Heart left ventricle (tissue), 16 donors: ENCODE data around the gene FAM98A. TPM values are rescaled to one million over a fixed set of nuclear protein-coding genes. Genes with fewer than 3 reads are reported as not detected.

Experiments used
- ATAC-seq, 4 donors: fragments of 200-7000 bp; cut with Tn5 transposase; one replicate each; pipeline ENCODE4 v1.9.1; 2020 to 2022; ENCODE audit warnings: moderate library complexity in 4 of 4, mild to moderate bottlenecking in 3 of 4, moderate number of reproducible peaks in 1 of 4
- DNase-seq, 5 donors: peaks; one replicate each; pipeline ENCODE4 v3.0.0-alpha.2; 2020
- H3K27ac ChIP-seq, 12 donors: fragments of 200-600 bp; sonication (generic) in 4 of 12; one replicate each; pipeline versions ENCODE4 v1.5.0 to v1.8.0; 2016 to 2022; ENCODE audit warnings: mild to moderate bottlenecking in 2 of 12
- H3K27me3 ChIP-seq, 9 donors: fragments of 200-600 bp; sonication (generic) in 2 of 9; one replicate each; pipeline versions ENCODE4 v1.5.1 to v1.8.0; 2016 to 2022; ENCODE audit warnings: mild to moderate bottlenecking in 3 of 9
- H3K36me3 ChIP-seq, 9 donors: fragments of 200-600 bp; sonication (generic) in 2 of 9; one replicate each; pipeline versions ENCODE4 v1.5.0 to v1.8.0; 2018 to 2022; ENCODE audit warnings: mild to moderate bottlenecking in 2 of 9
- H3K4me1 ChIP-seq, 12 donors: fragments of 200-600 bp; sonication (generic) in 4 of 12; one replicate each; pipeline versions ENCODE4 v1.5.0 to v1.8.0; 2016 to 2022; ENCODE audit warnings: mild to moderate bottlenecking in 3 of 12
- H3K4me3 ChIP-seq, 12 donors: fragments of 200-600 bp; sonication (generic) in 4 of 12; one replicate each; pipeline versions ENCODE4 v1.5.0 to v1.8.0; 2017 to 2022; ENCODE audit warnings: mild to moderate bottlenecking in 9 of 12, moderate library complexity in 4 of 12
- H3K9me3 ChIP-seq, 12 donors: fragments of 200-600 bp; sonication (generic) in 4 of 12; one replicate each; pipeline versions ENCODE4 v1.5.0 to v1.8.0; 2016 to 2022; ENCODE audit warnings: mild to moderate bottlenecking in 1 of 12
- CTCF ChIP-seq, 12 donors: fragments of 200-600 bp; sonication (generic) in 4 of 12; IDR thresholded peaks; one replicate each; pipeline versions ENCODE4 v1.5.0 to v1.8.0; 2018 to 2022; ENCODE audit warnings: antibody characterized with exemption in 12 of 12, mild to moderate bottlenecking in 5 of 12
- POLR2A ChIP-seq, 2 donors: fragments of 450-650 bp; IDR thresholded peaks; one replicate each; pipeline ENCODE4 v1.6.1; 2017; ENCODE audit warnings: antibody characterized with exemption in 2 of 2, mild to moderate bottlenecking in 2 of 2, moderate library complexity in 2 of 2
- WGBS, 4 donors: extraction: QIAGEN DNeasy Blood & Tissue Kit in 2 of 4; methylation state at CpG; one replicate each; pipeline versions ENCODE4 v1.1.5 to v1.1.7; 2013 to 2018; 5-methylcytosine and 5-hydroxymethylcytosine counted together
- intact Hi-C, 10 donors: fragments of 100-400 bp; cut with DNase I; formaldehyde crosslinking; loops; one replicate each; pipeline versions ENCODE4 v1.11.1 to v1.14.2; 2022
- polyA plus RNA-seq, 2 donors: library from polyadenylated mRNA; stranded (reverse); fragments of 200-250 nt; gene quantifications; one replicate each; pipeline ENCODE4 v1.2.3, GENCODE V29; 2013
- total RNA-seq, 9 donors: library from RNA; depleted of rRNA in 2 of 9; stranded (reverse); fragments of >200 nt in 2 of 9; fragmentation: NEBNext Ultra II Directional in 3 of 9; extraction: Animal tissue kit (Norgen Biotek cat#: 25700) in 3 of 9; gene quantifications; one replicate each; pipeline versions ENCODE4 v1.1.0 to v1.2.4, GENCODE V29; 2016 to 2023
- donor health status: ischemic (EF 13 %, LVEDD 7.1; RV severe dilation, severe dysfunction).
- donor health status: healthy with polysubstance abuse.
- donor health status: DM: no; HTN: yes; CAD: no.
- donor health status: DM: no; HTN: no; CAD: no.
- donor health status: ischemic (EF 25% LVEDD 6.9; RV normal size, moderate dysfunction).
- donor health status: ischemic (EF 25% LVEDD 5.7; RV mildly dilated, moderate dysfunction).
- donor health status: healthy.
- donor health status: DM: yes; HTN: yes; CAD: no.
- donor health status: ischemic (EF 35%, LVEDD 5.7; RV mildly dilated, moderate dysfunction).
- donor health status: nonischemic (EF 11% LVEDD 7.7; RV severe dilation, severe dysfunction).
- donor health status: DM: yes; HTN: yes; CAD: no.
- donor health status: PGD.
- donor health status: ischemic (EF 29% LVEDD 5.4; RV normal size, mild dysfunction).
- donor health status: nonischemic (EF 23%, LVEDD 6.1; RV moderate dilation, normal function).

FAM98A gene
- total and polyA plus RNA-seq, 11 donors, result 34.2 to 106 (median 66.4) TPM

DNA sequence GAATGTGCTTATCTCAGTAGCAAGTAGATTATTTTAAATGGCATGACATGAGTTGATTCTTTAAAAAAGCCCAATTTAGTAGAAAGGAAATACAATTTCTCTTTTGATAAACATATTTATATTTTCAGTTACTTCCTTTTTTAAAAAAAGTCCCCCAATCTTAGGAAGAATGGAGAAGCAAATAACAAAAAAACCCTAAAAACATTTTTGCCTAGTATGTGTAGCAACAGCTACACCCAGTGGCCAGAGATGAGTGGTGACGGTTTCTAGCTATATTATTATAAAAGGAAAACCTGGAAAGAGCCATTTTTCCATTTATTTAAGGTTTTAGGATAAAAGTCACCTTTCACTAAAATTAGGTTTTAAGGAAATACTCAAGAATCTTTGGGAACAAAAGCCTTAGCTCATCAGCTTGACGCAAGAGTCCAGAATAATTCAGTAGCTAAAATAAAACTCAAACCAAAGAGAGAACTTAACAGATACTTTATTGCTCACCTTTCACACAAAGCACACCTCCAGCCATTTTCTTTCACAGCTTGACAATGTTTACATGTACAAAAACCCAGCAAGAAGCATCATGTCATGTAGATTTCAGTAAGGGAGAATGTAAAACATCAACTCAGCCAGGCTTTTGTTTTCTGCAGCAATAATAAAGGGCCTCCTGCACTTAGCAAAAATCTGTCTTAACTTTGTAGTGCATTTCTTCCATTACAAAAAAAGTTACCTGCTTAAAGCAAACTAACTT is 15.7 kb downstream of the FAM98A start:
- peaks cover 0 to 25% (median 8%) of the 10 kb centered on the region in 12 donors for H3K4me1 ChIP-seq
- no peaks in the 10 kb centered on the region for H3K9me3 ChIP-seq
- H3K27ac ChIP-seq, result peak overlapping the region in 2 of 12 donors; percentile 28 to 36
- intact Hi-C loops, result loop anchor here (1.0 to 10.0 kb wide), 13 partner anchors 106 to 1029 kb away; partner anchors contain the start of gene RASGRP3 (in 8 of the 10)
- DNase-seq (no peak), ATAC-seq (peak in 2 of 4 donors; percentile 47 to 48)
- H3K36me3 ChIP-seq, result peaks cover 0 to 57% (median 51%) of the 10 kb centered on the region in 9 donors
- TF ChIP-seq POLR2A (IDR thresholded peaks at IDR 0.05), result no peak
- peak; percentile 70 to 88 (median 82) for TF ChIP-seq CTCF (IDR thresholded peaks at IDR 0.05)
- 19 to 22% (median 21%) methylated on average over 2 of the region's 2 CpGs for WGBS, 4 donors
- no peaks in the 10 kb centered on the region for H3K27me3 ChIP-seq
- H3K4me3 ChIP-seq, result no peak overlapping the region

DNA sequence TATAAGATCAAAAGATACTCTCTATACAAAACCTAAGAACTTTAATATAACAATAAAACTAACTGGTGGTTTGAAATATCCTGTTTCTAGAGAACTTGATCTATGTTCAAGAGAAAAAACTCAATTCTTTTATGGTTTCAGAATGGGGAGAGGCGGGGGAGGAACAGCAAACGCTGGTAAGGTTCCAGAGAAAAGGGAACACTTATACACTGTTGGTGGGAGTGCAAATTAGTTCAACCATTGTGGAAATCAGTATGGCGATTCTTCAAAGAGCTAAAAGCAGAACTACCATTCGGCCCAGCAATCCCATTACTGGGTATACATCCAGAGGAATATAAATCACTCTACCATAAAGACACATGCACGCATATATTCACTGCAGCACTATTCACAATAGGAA is 17.2 kb downstream of the FAM98A start:
- Histone ChIP-seq H3K27ac (peak overlapping the region in 1 of 12 donors; percentile 0), H3K36me3 (peaks cover 0 to 42% (median 36%) of the 10 kb centered on the region in 9 donors), H3K9me3 (no peaks in the 10 kb centered on the region), H3K4me3 (no peak overlapping the region), H3K27me3 (no peaks in the 10 kb centered on the region), H3K4me1 (peaks cover 0 to 22% (median 6%) of the 10 kb centered on the region in 12 donors)
- no peak for DNase-seq
- intact Hi-C loops, result loop anchor here (2.0 to 10.0 kb wide), 12 partner anchors 105 to 1027 kb away; partner anchors contain the start of gene RASGRP3 (in 7 of the 10)
- WGBS, 4 donors, result 68 to 73% (median 70%) methylated on average over 5 of the region's 5 CpGs
- ATAC-seq, result no peak
- TF ChIP-seq POLR2A (IDR thresholded peaks at IDR 0.05) (no peak), CTCF (IDR thresholded peaks at IDR 0.05) (no peak)

DNA sequence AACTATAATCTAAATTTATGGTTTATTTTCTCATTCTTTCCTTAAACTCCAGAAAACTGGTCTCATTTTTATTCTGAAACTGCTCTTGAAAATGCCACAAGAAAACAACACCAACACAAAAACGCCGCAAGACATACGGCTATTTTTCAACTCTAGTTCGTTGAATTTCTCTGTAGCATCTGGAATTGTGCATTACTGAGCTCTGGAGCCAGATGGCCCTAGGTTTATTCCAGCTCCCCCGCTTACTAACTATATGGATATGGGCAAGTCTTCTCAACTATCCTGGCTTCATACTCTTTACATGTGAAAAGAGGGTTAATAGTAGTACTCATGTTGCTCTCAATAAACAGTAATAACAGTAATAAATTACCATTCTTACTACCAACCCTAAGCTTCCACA is 19.9 kb downstream of the FAM98A start:
- no peaks in the 10 kb centered on the region for H3K9me3 ChIP-seq
- TF ChIP-seq POLR2A (IDR thresholded peaks at IDR 0.05), result no peak
- no peak for TF ChIP-seq CTCF (IDR thresholded peaks at IDR 0.05)

GRCh38 chr2:33577668-33578067 is 21.4 kb downstream of the FAM98A start:
- ATAC-seq, result no peak

More for the DNA sequence above, 19.9 kb downstream of the FAM98A start:
- Histone ChIP-seq H3K36me3 (peaks cover 0 to 16% (median 9%) of the 10 kb centered on the region in 9 donors), H3K27ac (no peak overlapping the region), H3K27me3 (no peaks in the 10 kb centered on the region), H3K4me3 (no peak overlapping the region), H3K4me1 (peaks cover 0 to 22% (median 4%) of the 10 kb centered on the region in 12 donors)
- ATAC-seq (no peak), DNase-seq (no peak)
- intact Hi-C loops, result loop anchor here in 2 of 10 donors (10.0 kb wide), 2 partner anchors 124 to 814 kb away; no protein-coding TSS in a partner anchor
- WGBS, 4 donors, result 86 to 93% (median 92%) methylated on average over 5 of the region's 5 CpGs

More at GRCh38 chr2:33577668-33578067, 21.4 kb downstream of the FAM98A start:
- Histone ChIP-seq H3K9me3 (no peaks in the 10 kb centered on the region), H3K27me3 (no peaks in the 10 kb centered on the region), H3K27ac (no peak overlapping the region), H3K36me3 (peaks cover 0 to 7% (median 0%) of the 10 kb centered on the region in 9 donors), H3K4me3 (no peak overlapping the region), H3K4me1 (peaks cover 0 to 14% (median under 1%) of the 10 kb centered on the region in 12 donors)
- intact Hi-C loops, result loop anchor here in 2 of 10 donors (10.0 kb wide), 2 partner anchors 123 to 813 kb away; no protein-coding TSS in a partner anchor
- TF ChIP-seq CTCF (IDR thresholded peaks at IDR 0.05), result no peak
- no peak for TF ChIP-seq POLR2A (IDR thresholded peaks at IDR 0.05)
- WGBS, 4 donors, result 45 to 52% (median 48%) methylated on average over 2 of the region's 2 CpGs
- no peak for DNase-seq
